GM12873 (cell line): ENCODE measurements around the gene PIWIL4.

Experiments
- CTCF ChIP-seq: IDR thresholded peaks from 2 replicates; pipeline ENCODE4 v1.5.1; 2012; ENCODE audit warnings: low read depth, mild to moderate bottlenecking, moderate library complexity, low read length, control low read depth; ENCODE audit not compliant: insufficient read depth; ENCODE audit errors: missing control alignments

Gene PIWIL4

GRCh38 chr11:94560834-94561233 lies 6.3 kb upstream of the PIWIL4 start:
- no peak for TF ChIP-seq CTCF

- TF ChIP-seq CTCF = no peak
Observed at GRCh38 chr11:94563176-94563847, 3.9 kb upstream of the PIWIL4 start.

GRCh38 chr11:94563848-94564467 lies 3.2 kb upstream of the PIWIL4 start:
- TF ChIP-seq CTCF = no peak

GRCh38 chr11:94568200-94568599 lies 1.0 kb downstream of the PIWIL4 start:
- TF ChIP-seq CTCF = no peak

- TF ChIP-seq CTCF = no peak
Observed at GRCh38 chr11:94568717-94569116, 1.5 kb downstream of the PIWIL4 start.

GRCh38 chr11:94574193-94574961 lies 7.2 kb downstream of the PIWIL4 start:
- TF ChIP-seq CTCF = no peak

- TF ChIP-seq CTCF = no peak
Observed at GRCh38 chr11:94576306-94576705, 9.1 kb downstream of the PIWIL4 start.
